G401 (cell line): ENCODE measurements around the gene EMX1. TPM values are rescaled to one million over a fixed set of nuclear protein-coding genes. Genes with fewer than 3 reads are reported as not detected.

ENCODE experiments used
- DNase-seq: peaks from one replicate; pipeline ENCODE4 v3.0.0-alpha.2; 2015; ENCODE audit warnings: low spot score
- in situ Hi-C: cut with HindIII; loops from 2 replicates; pipeline ENCODE4 v1.10.0; 2016; ENCODE audit warnings: low sequenced_read_pairs, mixed read lengths
- total RNA-seq: library from RNA; depleted of rRNA; stranded (reverse); fragments of >200 nt; shearing (Covaris generic); gene quantifications from 2 replicates; pipeline ENCODE4 v1.2.3, GENCODE V29; 2014

The EMX1 gene
- total RNA-seq, 1 experiment from 2014 or later, result not detected

DNA sequence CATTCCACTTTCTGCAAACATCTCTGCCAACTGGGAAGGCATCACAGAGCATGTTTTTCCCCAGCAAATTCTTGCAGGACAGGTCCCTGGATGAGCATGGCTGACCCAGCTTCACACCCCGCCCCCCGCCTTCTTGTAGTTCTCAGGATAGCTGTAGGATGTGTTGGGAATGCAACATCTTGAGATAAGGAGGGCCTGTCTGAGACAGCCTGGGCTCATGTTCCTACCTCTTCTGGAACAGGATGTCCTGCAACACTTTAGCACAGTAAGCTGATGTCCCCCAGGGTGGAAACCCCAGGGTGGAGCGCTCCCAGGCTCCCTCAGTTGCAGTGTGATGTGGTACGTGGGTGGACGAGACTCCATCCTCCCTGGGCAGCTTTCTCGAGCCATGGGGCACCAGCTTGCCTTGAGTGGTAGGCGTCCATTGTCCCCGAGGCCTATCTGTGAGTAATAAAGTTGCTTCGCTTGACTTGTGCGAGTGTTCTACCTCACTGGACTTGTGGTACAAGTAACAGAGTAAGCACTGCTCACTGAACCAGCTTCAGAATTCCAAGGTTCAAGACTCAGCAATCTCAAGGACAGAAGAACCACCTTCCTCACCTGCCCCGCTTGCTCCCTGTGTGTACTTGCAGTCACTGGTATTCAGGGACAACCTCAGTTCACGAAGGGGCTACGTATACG, 48.6 kb downstream of the EMX1 start:
- in situ Hi-C loops, result no loop called here
- no peak for DNase-seq

DNA sequence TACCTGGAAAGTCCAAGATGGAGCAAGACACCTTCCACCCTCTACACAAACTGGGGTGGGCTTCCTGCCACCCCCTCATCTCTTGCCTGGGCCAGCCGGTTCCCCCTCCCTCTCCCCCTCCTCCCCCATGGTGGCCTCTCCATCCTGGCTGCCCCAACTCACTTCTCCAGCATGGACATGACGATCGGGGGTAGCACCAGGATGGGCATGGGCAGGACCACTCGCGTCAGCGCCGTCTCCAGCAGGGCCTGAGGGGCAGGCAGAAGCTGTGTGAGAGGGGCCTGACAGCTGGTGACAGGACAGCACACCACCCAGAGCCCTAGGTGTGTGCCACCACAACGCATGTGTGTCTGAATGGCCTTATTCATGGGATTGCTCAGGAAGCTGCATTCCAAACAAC, 51.0 kb downstream of the EMX1 start:
- no peak for DNase-seq
- in situ Hi-C loops, result no loop called here

DNA sequence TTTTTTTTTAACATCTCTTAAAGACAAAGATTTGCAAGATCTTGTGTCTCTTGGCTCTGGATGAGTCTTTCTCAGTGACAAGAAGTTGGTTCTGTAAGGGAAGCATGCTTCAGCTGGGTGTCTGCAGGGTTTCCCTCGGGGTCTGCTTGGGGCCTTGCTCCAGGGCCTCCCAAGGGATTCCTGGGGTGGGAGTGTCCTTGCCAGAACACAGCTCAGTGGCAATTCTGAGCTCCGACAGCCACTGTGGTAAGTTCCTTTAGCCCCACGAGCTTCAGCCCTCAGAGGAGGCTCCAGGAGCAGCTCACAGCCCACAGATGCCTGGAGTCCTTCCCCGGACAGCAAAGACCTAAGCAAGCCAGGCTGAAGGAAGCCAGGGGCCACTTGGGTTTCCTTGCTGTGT, 52.4 kb downstream of the EMX1 start:
- in situ Hi-C loops, result no loop called here
- DNase-seq, result no peak

DNA sequence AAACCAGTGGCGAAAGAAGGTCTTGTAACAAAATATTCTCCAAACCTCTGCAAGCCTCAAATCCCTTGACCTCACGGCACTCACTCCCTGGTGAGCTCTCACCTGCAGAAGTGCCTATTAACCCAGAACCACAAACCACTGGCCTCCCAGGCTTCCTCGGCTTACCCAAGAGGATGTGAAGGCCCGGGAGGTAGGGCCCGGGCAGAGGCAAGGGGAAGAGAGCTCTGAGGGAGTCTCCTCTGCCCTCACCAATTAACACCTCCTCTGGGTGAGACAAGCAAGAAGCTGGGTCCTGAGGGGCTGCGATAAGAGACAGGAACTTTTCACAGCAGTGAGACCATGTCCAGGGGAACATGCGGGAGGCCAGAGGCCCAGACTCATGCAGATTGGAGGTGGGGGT, 53.7 kb downstream of the EMX1 start:
- in situ Hi-C loops, result no loop called here

DNA sequence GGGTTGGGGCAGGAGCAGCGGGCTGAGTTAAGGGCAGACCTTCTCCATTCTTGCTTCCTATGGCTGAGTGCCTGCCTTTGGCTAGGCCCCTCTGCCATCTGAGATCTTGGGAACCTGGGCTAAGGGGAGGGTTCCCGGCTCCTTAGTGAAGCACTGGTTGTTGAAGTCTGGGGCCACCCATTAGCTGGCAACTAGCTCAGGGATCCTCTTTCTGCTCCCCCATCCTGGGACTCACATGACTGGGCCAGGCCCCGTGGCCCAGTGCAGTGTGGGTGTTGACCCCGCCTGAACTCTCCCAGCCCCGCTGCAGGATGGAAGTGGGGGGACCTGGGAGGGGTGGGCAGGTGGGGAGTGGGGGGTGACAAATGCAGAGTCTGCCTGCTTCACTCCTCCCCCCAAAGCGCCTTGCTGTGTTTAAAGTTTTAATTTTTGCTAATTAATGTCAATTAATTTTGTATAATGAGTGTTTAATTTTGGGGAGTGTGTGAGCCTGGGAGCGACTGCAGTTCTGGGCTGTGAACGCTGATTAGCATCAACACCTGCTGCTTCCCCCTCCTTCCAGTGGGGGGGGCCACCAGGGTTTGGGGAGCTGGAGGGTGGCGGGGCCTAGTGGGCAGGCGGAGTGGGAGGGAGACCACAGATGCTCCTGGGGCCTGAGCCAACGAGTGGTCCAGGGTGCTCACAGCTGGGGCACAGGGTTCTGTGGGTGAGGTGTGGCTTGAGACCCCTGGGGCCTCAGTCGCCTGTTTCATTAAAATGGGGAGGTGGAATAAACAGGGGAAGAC, 55.2 kb downstream of the EMX1 start:
- in situ Hi-C loops, result no loop called here
- DNase-seq, result no peak

More for the DNA sequence above, 53.7 kb downstream of the EMX1 start:
- no peak for DNase-seq

DNA sequence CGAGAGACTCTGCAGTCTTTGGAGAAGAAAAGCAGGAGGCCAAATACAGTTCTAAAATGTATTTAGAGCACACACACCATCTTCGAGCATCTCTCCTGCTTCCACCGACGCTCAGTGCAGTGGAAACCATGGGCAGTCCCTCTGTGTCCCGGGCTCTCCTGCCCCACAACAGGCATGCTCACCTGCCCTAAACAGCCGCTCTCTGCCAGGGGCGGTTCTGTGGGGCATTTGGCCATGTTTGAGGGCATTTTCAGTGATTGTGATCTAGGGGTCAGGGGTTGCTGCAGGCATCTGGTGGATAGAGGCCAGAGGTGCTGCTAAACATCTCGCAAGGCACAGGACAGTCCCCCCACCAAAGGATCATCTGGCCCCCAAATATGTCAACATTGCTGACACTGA, 55.8 kb downstream of the EMX1 start:
- DNase-seq, result no peak
- in situ Hi-C loops, result no loop called here

DNA sequence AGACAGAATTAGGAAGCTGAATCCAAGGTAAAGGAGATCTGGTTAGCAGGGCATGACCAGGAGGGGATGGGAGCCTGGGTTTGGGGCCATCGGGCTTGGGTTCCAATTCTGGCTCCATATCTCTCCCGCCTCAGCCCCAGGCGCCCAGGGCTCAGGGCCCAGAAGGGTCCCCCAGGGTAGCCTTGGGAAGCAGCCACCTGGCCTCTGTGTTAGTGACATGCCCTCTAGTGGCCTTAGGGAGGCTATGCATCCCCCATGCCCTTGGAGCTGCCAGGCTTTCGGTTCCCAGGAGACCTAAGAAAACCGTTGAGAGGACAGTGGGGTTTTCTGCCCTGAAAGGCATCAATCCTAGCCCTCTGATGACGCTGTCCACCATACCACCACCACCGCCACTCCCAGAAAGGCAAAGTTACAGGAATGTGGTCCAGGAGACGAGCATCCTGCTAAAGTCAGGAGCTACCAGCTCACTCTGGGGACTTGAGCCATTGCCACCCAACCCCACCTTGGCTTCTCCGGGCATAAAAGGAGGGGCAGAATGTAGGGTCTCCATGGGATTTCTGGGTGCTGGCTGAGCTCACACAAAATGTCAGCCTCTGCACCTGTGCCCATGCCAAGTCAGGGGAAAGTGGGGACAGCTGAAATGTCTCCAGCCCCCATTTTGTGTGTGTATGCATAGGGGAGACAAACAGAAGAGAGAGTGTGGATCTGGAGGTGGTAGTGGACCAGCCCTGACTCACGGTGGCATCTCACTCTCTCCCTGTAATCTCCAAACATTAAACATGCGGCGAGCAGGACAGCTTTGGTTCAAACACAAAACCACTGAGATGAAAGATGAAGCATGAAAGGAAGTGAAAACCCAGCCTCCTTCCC, 56.5 kb downstream of the EMX1 start:
- DNase-seq, result peak; percentile 50
- in situ Hi-C loops, result no loop called here

DNA sequence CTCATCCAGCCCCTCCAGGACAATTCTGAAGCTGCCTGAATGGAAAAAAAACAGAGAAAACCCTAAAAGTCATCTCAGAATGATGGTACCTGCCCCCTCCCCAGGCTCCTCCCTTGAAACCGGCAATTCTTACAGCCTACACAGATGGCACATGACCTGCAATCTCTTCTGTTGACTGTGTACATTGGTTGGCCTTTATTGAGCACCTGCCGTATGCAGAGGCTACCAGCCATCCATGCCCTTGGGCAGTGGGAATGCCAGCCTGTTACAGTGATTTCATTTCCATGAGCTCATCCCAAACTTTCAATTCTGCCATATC, 57.1 kb downstream of the EMX1 start:
- in situ Hi-C loops, result no loop called here

DNA sequence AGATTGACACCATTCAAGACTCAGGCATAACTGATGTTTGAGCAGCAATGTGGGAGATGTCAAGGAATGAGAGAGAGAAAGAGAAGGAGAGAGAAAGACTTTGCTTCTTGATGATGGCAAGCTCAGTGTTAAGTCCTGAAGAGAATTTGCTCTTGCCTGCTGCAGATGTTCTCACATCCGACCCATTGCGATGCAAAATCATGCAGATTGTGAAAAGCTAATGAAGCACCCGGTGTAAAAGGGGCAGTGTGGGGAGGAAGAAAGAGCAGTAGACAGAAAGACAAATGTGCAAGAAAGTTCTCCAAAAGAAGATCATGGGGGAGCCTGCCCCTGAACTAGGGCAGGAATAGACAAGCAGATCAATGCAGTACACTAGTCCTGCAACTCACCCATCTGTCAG, 57.7 kb downstream of the EMX1 start:
- in situ Hi-C loops, result no loop called here
- no peak for DNase-seq

More for the DNA sequence above, 57.1 kb downstream of the EMX1 start:
- no peak for DNase-seq

DNA sequence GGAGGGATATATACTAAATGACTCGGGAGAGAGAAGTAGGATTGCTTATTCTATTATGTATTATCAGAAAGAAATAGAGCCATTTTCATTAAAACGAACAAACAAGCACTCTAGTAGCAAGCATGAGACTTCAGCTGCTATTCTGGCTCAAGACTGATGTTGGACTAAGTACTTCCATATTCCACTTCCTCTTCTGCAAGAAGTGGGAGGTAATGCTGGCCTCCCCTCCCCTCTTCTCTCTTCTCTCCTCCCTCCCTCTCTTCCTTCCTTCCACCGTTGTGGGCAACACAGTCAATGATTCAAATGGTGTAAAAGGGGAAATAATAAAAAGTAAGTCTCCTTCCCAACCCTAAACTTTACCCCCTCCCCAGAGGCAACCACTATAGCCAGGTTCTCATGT, 62.6 kb downstream of the EMX1 start:
- in situ Hi-C loops, result no loop called here

DNA sequence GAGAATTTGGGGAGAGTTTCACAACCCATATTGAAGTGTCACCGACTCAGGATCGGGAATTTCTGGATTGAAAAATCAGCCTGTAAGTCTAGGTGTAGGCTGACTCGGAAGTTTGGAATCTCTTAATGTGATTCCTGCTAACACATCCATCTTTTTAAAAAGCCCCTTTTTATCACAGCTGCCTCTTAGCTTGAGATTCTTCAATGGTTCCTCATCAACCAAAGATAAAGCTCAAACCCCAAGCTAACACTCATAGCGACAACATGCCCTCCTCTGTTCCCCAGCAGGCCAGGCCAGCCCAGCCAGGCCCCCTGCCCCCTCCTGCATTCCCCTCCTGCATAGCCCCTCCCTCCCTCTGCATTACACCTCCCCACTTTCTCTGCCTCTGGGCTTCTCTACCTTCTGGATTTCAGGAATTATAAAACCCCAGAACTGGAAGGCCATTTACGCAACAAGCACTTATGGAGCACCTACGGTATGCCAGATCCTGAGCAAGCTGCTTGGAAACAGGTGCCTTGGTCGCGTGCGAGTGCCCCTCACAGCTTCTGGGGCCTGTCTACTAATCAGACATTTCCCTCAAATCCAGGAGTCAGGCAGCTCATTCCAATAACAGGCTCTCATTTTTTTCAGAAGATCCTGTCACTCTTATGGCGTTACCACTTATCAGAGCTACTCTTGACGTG, 63.4 kb downstream of the EMX1 start:
- in situ Hi-C loops, result no loop called here
- DNase-seq, result no peak

More for the DNA sequence above, 62.6 kb downstream of the EMX1 start:
- no peak for DNase-seq

DNA sequence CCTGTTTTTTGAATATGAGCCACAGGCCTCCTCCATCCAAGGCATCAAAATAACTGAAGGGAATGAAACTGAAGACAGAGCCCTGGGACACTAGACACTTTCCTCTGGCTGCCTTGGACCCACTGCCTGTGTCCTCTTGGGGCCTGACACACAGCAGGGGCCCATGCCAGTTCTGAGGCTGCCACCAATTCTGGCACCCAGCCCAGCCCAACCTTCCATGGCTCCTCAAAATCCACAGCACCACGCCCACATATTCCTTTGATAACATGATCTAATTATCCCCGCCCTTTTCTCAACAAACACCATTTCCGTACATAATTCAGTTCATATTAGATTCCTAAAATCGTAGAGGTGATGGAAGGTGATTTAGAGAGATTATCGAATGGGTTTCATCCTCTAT, 64.2 kb downstream of the EMX1 start:
- in situ Hi-C loops, result no loop called here
- DNase-seq, result no peak

DNA sequence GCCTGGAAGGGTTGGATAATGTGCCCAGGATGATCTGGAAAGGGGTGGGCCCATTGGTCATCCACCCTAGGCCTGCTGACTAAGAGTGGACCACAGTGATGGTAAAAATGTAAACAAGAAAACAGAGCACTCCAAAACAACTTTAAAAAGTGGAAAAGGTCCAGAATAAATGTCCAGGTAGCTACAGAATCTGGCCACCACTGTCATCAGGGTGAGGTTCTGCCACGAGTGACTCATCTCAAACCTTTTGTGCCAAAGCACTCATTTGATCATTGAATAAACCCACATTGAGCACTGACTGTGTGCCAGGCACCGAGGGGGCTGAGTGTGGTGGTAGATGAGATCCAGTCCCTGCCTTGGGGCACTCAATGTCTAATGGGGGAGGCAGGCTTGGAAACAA, 64.9 kb downstream of the EMX1 start:
- in situ Hi-C loops, result no loop called here
- no peak for DNase-seq

DNA sequence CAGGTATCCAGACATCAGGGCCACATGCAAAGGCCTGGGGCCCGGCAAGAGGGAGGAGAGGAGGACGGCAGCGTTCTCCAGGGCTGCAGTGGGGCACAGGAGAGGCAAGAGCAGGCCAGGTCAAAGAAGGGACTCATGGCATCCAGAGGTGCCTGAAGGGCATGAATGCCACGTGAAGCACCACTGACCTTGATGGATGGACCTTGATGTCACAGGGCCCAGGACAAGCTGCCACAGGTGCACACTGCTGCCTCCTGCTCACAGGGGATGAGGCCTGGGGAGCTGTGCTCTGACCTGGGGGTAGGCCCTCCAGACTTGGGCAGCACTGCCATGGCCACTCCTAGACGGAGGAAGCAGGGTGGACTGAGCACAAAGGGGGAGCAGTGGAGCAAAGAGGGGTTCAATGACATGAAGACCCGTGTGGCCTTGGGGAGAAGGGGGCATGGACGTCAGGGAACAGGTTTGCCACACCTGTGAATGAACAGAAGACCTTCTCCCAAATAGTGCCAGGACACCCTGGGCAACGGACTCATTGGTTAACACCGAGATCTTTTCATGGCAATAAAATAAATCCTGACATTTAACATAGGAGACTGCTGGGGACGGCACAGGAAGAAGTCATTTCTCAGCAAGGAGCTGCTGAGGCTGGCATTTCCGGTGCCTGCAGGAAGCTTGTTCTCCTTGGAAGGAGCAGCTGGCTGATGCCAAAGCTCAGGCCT, 65.6 kb downstream of the EMX1 start:
- DNase-seq, result no peak
- in situ Hi-C loops, result no loop called here

DNA sequence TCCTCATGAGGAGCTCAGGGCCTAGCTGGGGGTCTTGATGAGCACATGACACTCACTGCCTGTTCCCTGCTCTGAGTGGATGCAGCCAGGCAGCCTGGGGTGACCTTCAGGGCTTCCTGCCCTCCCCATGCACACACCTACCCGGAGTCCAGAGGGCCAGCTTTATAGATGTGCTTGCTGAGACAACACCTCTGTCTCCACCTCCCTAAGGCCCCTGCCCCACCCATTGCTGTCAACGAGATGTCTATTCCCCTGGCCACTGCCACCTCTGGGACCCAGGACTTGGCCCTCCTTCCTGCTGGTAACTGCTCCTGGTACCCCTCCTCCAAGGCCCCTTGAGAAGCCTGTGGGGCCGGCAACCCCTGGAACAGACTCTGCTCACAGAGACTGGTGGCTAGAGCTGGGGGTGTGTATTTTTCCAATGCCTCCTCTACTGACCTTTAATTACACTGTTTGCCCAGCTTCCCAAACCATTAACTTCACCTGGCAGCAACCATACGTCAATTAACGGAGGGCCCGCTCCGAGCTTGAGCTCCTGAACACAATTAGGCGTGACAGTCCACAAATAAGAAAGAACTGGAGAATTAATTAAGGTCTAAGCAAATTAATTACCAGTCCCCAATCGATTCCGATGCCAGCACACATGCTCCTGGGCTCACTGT, 66.3 kb downstream of the EMX1 start:
- in situ Hi-C loops, result no loop called here
- DNase-seq, result no peak

DNA sequence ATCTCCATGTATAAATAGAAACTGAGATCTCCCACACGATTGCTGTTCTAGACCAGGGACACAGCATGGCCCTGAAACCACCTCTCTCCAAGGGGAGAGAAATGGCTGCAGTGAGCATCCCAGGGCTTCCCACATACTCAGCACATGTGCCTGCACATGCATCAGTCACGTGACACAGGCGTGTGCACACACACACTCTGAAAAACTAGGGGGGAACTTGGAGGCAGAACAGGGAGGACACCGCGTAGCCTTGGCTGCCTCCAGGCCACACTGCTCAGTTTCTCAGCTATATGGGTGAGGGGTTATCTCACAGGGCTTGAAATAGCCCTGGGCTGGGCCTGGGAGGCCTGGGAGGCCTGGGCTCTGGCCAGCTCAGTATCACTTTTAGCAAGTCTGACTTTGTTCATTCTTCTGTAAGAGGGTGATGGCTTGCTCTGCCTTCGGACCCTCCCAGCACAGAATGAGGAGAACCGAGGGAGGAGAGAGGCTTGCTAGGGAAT, 66.9 kb downstream of the EMX1 start:
- in situ Hi-C loops, result no loop called here

More for the DNA sequence above, 66.9 kb downstream of the EMX1 start:
- no peak for DNase-seq
